RPMI7951 (cell line): Measurements from ENCODE around the gene ACOX3. TPM values are rescaled to one million over a fixed set of nuclear protein-coding genes. Genes with fewer than 3 reads are reported as not detected.
A peak's percentile ranks its signal among the peaks of the same experiment; 100 is the strongest.
"Not testable (repeated sequence)": the region's sequence is repeated elsewhere in the genome, so short reads cannot be mapped to it uniquely, and the experiment has no call there.

Source experiments
- DNase-seq: peaks from one replicate; pipeline ENCODE4 v3.0.0-alpha.2; 2012; ENCODE audit warnings: low read depth
- total RNA-seq: library from RNA; depleted of rRNA; stranded (reverse); fragments of >200 nt; shearing (Covaris generic); gene quantifications from 2 replicates; pipeline ENCODE4 v1.2.3, GENCODE V29; 2014

Gene ACOX3
- total RNA-seq, 1 experiment from 2014 or later, result 10.7 TPM

GRCh38 chr4:8434251-8435073 is 6.1 kb downstream of the ACOX3 start:
- no peak for DNase-seq

GRCh38 chr4:8433136-8433535 is 7.4 kb downstream of the ACOX3 start:
- no peak for DNase-seq

GRCh38 chr4:8431553-8431952 is 9.0 kb downstream of the ACOX3 start:
- no peak for DNase-seq

- DNase-seq, result peak; percentile 82
Observed at GRCh38 chr4:8428288-8429097, 12.0 kb downstream of the ACOX3 start.

GRCh38 chr4:8427761-8428287 is 12.7 kb downstream of the ACOX3 start:
- DNase-seq, result peak; percentile 29

- DNase-seq, result no peak
Observed at GRCh38 chr4:8427262-8427661, 13.3 kb downstream of the ACOX3 start.

- no peak for DNase-seq
Observed at GRCh38 chr4:8422786-8423185, 17.7 kb downstream of the ACOX3 start.

- DNase-seq, result no peak
Observed at GRCh38 chr4:8422327-8422726, 18.2 kb downstream of the ACOX3 start.

GRCh38 chr4:8420151-8420550 is 20.4 kb downstream of the ACOX3 start:
- DNase-seq, result not testable (repeated sequence)

GRCh38 chr4:8419222-8420041 is 21.1 kb downstream of the ACOX3 start:
- peak; percentile 58 for DNase-seq

GRCh38 chr4:8417071-8417614 is 23.4 kb downstream of the ACOX3 start:
- no peak for DNase-seq

GRCh38 chr4:8414377-8414776 is 26.1 kb downstream of the ACOX3 start:
- peak; percentile 70 for DNase-seq

- no peak for DNase-seq
Observed at GRCh38 chr4:8412288-8412687, 28.2 kb downstream of the ACOX3 start.

- DNase-seq, result no peak
Observed at GRCh38 chr4:8411351-8412180, 29.0 kb downstream of the ACOX3 start.

GRCh38 chr4:8410641-8411271 is 29.8 kb downstream of the ACOX3 start:
- peak; percentile 57 for DNase-seq

- DNase-seq, result no peak
Observed at GRCh38 chr4:8410066-8410625, 30.4 kb downstream of the ACOX3 start.

GRCh38 chr4:8409264-8410065 is 31.1 kb downstream of the ACOX3 start:
- peak; percentile 17 for DNase-seq

- DNase-seq, result no peak
Observed at GRCh38 chr4:8407756-8408155, 32.8 kb downstream of the ACOX3 start.

- no peak for DNase-seq
Observed at GRCh38 chr4:8407316-8407715, 33.2 kb downstream of the ACOX3 start.
